Measurements from ENCODE around the gene EIF4B.

EIF4B gene

GRCh38 chr12:53050426-53051057, 44.3 kb downstream of the EIF4B start:
- no peaks in the 10 kb centered on the region for H3K9me3 Mint-ChIP-seq
- peaks cover 4% of the 10 kb centered on the region for H3K27me3 Mint-ChIP-seq (ENCODE audit: low read depth, poor library complexity)
- H3K27ac Mint-ChIP-seq: peak overlapping the region; percentile 68
- H3K4me1 Mint-ChIP-seq: peaks cover 79% of the 10 kb centered on the region
- peak overlapping the region; percentile 82 for H3K4me3 Mint-ChIP-seq
- no peak for TF ChIP-seq CTCF (IDR thresholded peaks at IDR 0.05)
- H3K36me3 Mint-ChIP-seq (ENCODE audit: low read depth): no peaks in the 10 kb centered on the region
- no peak for DNase-seq

GRCh38 chr12:53051058-53051880, 45.0 kb downstream of the EIF4B start:
- no peaks in the 10 kb centered on the region for H3K9me3 Mint-ChIP-seq
- H3K27me3 Mint-ChIP-seq (ENCODE audit: low read depth, poor library complexity): peaks cover 8% of the 10 kb centered on the region
- peaks cover 77% of the 10 kb centered on the region for H3K4me1 Mint-ChIP-seq
- H3K4me3 Mint-ChIP-seq: peak overlapping the region; percentile 82
- H3K27ac Mint-ChIP-seq: peak overlapping the region; percentile 98
- peak; percentile 13 for TF ChIP-seq CTCF (IDR thresholded peaks at IDR 0.05)
- H3K36me3 Mint-ChIP-seq (ENCODE audit: low read depth): no peaks in the 10 kb centered on the region
- DNase-seq: peak; percentile 44

GRCh38 chr12:53051881-53052412, 45.7 kb downstream of the EIF4B start:
- peaks cover 8% of the 10 kb centered on the region for H3K27me3 Mint-ChIP-seq (ENCODE audit: low read depth, poor library complexity)
- peak overlapping the region; percentile 98 for H3K27ac Mint-ChIP-seq
- no peaks in the 10 kb centered on the region for H3K36me3 Mint-ChIP-seq (ENCODE audit: low read depth)
- H3K4me1 Mint-ChIP-seq: peaks cover 75% of the 10 kb centered on the region
- no peaks in the 10 kb centered on the region for H3K9me3 Mint-ChIP-seq
- no peak for TF ChIP-seq CTCF (IDR thresholded peaks at IDR 0.05)
- no peak for DNase-seq
- H3K4me3 Mint-ChIP-seq: peak overlapping the region; percentile 82

- H3K4me3 Mint-ChIP-seq: peak overlapping the region; percentile 82
Measured at GRCh38 chr12:53052419-53053217, 46.4 kb downstream of the EIF4B start.

More at GRCh38 chr12:53052419-53053217, 46.4 kb downstream of the EIF4B start:
- Mint-ChIP-seq H3K9me3 (no peaks in the 10 kb centered on the region), H3K27me3 (ENCODE audit: low read depth, poor library complexity) (peaks cover 9% of the 10 kb centered on the region), H3K36me3 (ENCODE audit: low read depth) (no peaks in the 10 kb centered on the region), H3K4me1 (peaks cover 76% of the 10 kb centered on the region), H3K27ac (no peak overlapping the region)
- TF ChIP-seq CTCF (IDR thresholded peaks at IDR 0.05): no peak
- DNase-seq: no peak
